ENCODE measurements around the gene DHX16. TPM values are rescaled to one million over a fixed set of nuclear protein-coding genes. Genes with fewer than 3 reads are reported as not detected.

The DHX16 gene
- total and polyA plus RNA-seq, 2 of the 4 experiments (the other 2 are of a cell fraction) = 47.9 to 48.4 TPM

DNA sequence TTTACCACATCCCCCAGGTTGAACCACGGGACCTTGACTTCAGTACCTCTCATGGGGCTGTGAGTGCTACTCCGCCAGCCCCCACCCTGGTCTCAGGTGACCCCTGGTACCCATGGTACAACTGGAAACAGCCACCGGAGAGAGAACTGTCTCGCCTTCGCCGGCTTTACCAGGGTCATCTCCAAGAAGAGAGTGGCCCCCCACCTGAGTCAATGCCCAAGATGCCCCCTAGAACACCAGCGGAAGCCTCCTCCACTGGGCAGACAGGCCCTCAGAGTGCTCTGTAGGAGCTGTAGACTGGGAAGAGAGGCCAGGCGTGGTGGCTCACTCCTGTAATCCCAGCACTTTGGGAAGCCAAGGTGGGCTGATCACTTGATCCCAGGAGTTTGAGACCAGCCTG is 47.3 kb downstream of the DHX16 start:
- ATAC-seq (ENCODE audit: low read depth) (no peak), DNase-seq (no peak)
- Histone ChIP-seq H3K27ac (ENCODE audit: insufficient read depth, low read length) (no peak overlapping the region), H3K79me1 (ENCODE audit: low read depth in 1 of 2, low read length in 2 of 2) (peaks cover 20 to 31% of the 10 kb centered on the region in 2 experiments), H3K14ac (replicated peaks; ENCODE audit: low read depth, low read length) (no peak overlapping the region), H3K18ac (ENCODE audit: low read depth, low read length) (no peak overlapping the region), H4K8ac (ENCODE audit: low read depth in 2 of 2, low read length in 2 of 2) (no peak overlapping the region), H3K23ac (ENCODE audit: low read depth, low read length) (no peak overlapping the region), H3K4ac (ENCODE audit: low read depth, low read length) (no peak overlapping the region), H3K4me3 (ENCODE audit: insufficient read depth, low read depth, low read length) (no peak overlapping the region), H2BK5ac (ENCODE audit: low read depth, low read length, poor library complexity, severe bottlenecking) (no peak overlapping the region), H2AFZ (replicated peaks; ENCODE audit: low read length, poor library complexity) (no peak overlapping the region), H4K91ac (ENCODE audit: insufficient read depth, low read depth, low read length) (no peak overlapping the region), H2AK5ac (ENCODE audit: low read depth, low read length) (no peak overlapping the region), H2BK120ac (ENCODE audit: low read depth, low read length) (no peak overlapping the region), H3K56ac (ENCODE audit: extremely low read depth, insufficient read depth, low read length) (no peak overlapping the region), H3K9me3 (ENCODE audit: control insufficient read depth, insufficient read depth, low read length) (no peaks in the 10 kb centered on the region), H3K4me2 (ENCODE audit: low read depth, low read length) (no peak overlapping the region), H3K9me1 (ENCODE audit: insufficient read depth, low read length) (peaks cover 8% of the 10 kb centered on the region; the same call in 1 of the 2 replicates), H2BK15ac (ENCODE audit: low read depth, low read length) (no peak overlapping the region), H2AK9ac (replicated peaks; ENCODE audit: low read depth, low read length, poor library complexity) (no peak overlapping the region), H2BK20ac (ENCODE audit: low read depth, low read length) (no peak overlapping the region), H3K4me1 (ENCODE audit: control insufficient read depth, insufficient read depth, low read length) (peaks cover 5% of the 10 kb centered on the region), H3K9ac (ENCODE audit: low read depth, low read length) (no peak overlapping the region), H3K27me3 (ENCODE audit: control insufficient read depth, insufficient read depth, low read length) (no peaks in the 10 kb centered on the region), H3K36me3 (ENCODE audit: control insufficient read depth, insufficient read depth, low read length) (peaks cover 44% of the 10 kb centered on the region), H4K20me1 (ENCODE audit: insufficient read depth, low read length) (no peaks in the 10 kb centered on the region; the same call in 1 of the 2 replicates), H4K5ac (ENCODE audit: low read depth, low read length) (no peak overlapping the region)
- intact Hi-C loops (cut with micrococcal nuclease) (no loop called here), dilution Hi-C loops (cut with HindIII; ENCODE audit: low sequenced_read_pairs, unreplicated experiment) (no loop called here), in situ Hi-C loops (cut with MboI; ENCODE audit: low sequenced_read_pairs) (no loop called here)
- TF ChIP-seq SMC3 (IDR thresholded peaks at IDR 0.05; ENCODE audit: low read depth, low read length) (no peak), NFE2L2 (IDR thresholded peaks at IDR 0.05; ENCODE audit: low read depth, low read length) (no peak), CTCF (conservative IDR thresholded peaks at IDR 0.05; ENCODE audit: low read depth, low read length) (no peak), RAD21 (IDR thresholded peaks at IDR 0.05; ENCODE audit: low read length) (no peak), MXI1 (IDR thresholded peaks at IDR 0.05; ENCODE audit: borderline replicate concordance, low read depth, low read length) (no peak), MAZ (IDR thresholded peaks at IDR 0.05; ENCODE audit: borderline replicate concordance, low read depth, low read length) (no peak), POLR2A (IDR thresholded peaks at IDR 0.05; ENCODE audit: low read depth, low read length) (no peak), CHD1 (IDR thresholded peaks at IDR 0.05; ENCODE audit: low read depth, low read length) (no peak), CEBPB (IDR thresholded peaks at IDR 0.05; ENCODE audit: low read depth, low read length) (no peak), BHLHE40 (IDR thresholded peaks at IDR 0.05; ENCODE audit: low read depth, low read length) (no peak), USF2 (IDR thresholded peaks at IDR 0.05; ENCODE audit: low read depth, low read length) (no peak), MAFK (IDR thresholded peaks at IDR 0.05; ENCODE audit: low read depth, low read length) (no peak), FOS (IDR thresholded peaks at IDR 0.05; ENCODE audit: low read depth, low read length) (no peak), RCOR1 (IDR thresholded peaks at IDR 0.05; ENCODE audit: insufficient replicate concordance, low read length) (no peak), RFX5 (IDR thresholded peaks at IDR 0.05; ENCODE audit: low read depth, low read length) (no peak)
- TF ChIP-seq, protein P1, sequence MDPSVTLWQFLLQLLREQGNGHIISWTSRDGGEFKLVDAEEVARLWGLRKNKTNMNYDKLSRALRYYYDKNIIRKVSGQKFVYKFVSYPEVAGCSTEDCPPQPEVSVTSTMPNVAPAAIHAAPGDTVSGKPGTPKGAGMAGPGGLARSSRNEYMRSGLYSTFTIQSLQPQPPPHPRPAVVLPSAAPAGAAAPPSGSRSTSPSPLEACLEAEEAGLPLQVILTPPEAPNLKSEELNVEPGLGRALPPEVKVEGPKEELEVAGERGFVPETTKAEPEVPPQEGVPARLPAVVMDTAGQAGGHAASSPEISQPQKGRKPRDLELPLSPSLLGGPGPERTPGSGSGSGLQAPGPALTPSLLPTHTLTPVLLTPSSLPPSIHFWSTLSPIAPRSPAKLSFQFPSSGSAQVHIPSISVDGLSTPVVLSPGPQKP (IDR thresholded peaks at IDR 0.05; ENCODE audit: borderline replicate concordance, low read depth, low read length) = no peak
- WGBS, 2 experiments (ENCODE audit: extremely low coverage in 2 of 2, insufficient read length in 1 of 2) = no CpG with 5 or more reads among the region's 8 CpGs
- BruUV-seq (replicated peaks) = no TSS peak
- ChIA-PET CTCF (no interaction called here), POLR2A (ENCODE audit: unreplicated experiment) (interaction anchor here (0.5 to 1.4 kb wide), 2 partner anchors 8 to 13 kb away, joined by 3 to 4 read pairs; partner anchors contain the start of genes MRPS18B and PPP1R10)

All from IMR-90 (cell line).